Measurements from ENCODE around the gene SMIM10L2A. TPM values are rescaled to one million over a fixed set of nuclear protein-coding genes. Genes with fewer than 3 reads are reported as not detected.

The SMIM10L2A gene
- total and polyA plus RNA-seq, 2 donors (not counting 1 experiment from before 2014, with no cell fraction given), result 0.02 to 0.66 TPM

- no peak overlapping the region for H3K4me3 ChIP-seq (replicated peaks in 1 of 4; ENCODE audit: control extremely low read depth in 1 of 4, insufficient read depth in 1 of 4, low read depth in 3 of 4, low read length in 4 of 4)
- no peak for DNase-seq (ENCODE audit: low read depth in 2 of 2)
- no peak overlapping the region for H2AFZ ChIP-seq (ENCODE audit: low read length)
- H3K9ac ChIP-seq (ENCODE audit: insufficient read depth, low read length), result no peak overlapping the region
- H3K4me2 ChIP-seq (ENCODE audit: extremely low read depth, insufficient read depth, low read length), result no peak overlapping the region
- no peaks in the 10 kb centered on the region for H3K9me3 ChIP-seq (ENCODE audit: control insufficient read depth, insufficient read depth, low read depth, low read length)
- H3K36me3 ChIP-seq (ENCODE audit: control insufficient read depth, insufficient read depth, low read length), result no peaks in the 10 kb centered on the region
- H3K79me2 ChIP-seq (ENCODE audit: control insufficient read depth, insufficient read depth, low read length), result no peaks in the 10 kb centered on the region
- no peaks in the 10 kb centered on the region for H4K20me1 ChIP-seq (ENCODE audit: control insufficient read depth, extremely low read depth, insufficient read depth, low read length)
- no peaks in the 10 kb centered on the region for H3K27me3 ChIP-seq (ENCODE audit: control insufficient read depth, insufficient read depth, low read length)
- no peak overlapping the region for H3K27ac ChIP-seq (ENCODE audit: insufficient read depth, low read length)
- no peaks in the 10 kb centered on the region for H3K4me1 ChIP-seq (ENCODE audit: control insufficient read depth, extremely low read depth, insufficient read depth, low read length)
- TF ChIP-seq CTCF (conservative IDR thresholded peaks at IDR 0.05 in 1 of 2, IDR thresholded peaks at IDR 0.05 in 1 of 2; ENCODE audit: low read depth in 1 of 2, low read length in 2 of 2) (no peak), EZH2 (IDR thresholded peaks at IDR 0.05; ENCODE audit: low read length, missing control alignments) (no peak)
Measured at GRCh38 chrX:135435933-135436332, 14.2 kb downstream of the SMIM10L2A start.

- Histone ChIP-seq H3K9me3 (ENCODE audit: control insufficient read depth, insufficient read depth, low read depth, low read length) (no peaks in the 10 kb centered on the region), H3K27me3 (ENCODE audit: control insufficient read depth, insufficient read depth, low read length) (no peaks in the 10 kb centered on the region), H3K4me1 (ENCODE audit: control insufficient read depth, extremely low read depth, insufficient read depth, low read length) (no peaks in the 10 kb centered on the region), H4K20me1 (ENCODE audit: control insufficient read depth, extremely low read depth, insufficient read depth, low read length) (no peaks in the 10 kb centered on the region), H3K9ac (ENCODE audit: insufficient read depth, low read length) (no peak overlapping the region), H3K27ac (ENCODE audit: insufficient read depth, low read length) (no peak overlapping the region), H2AFZ (ENCODE audit: low read length) (no peak overlapping the region), H3K79me2 (ENCODE audit: control insufficient read depth, insufficient read depth, low read length) (no peaks in the 10 kb centered on the region), H3K4me2 (ENCODE audit: extremely low read depth, insufficient read depth, low read length) (no peak overlapping the region), H3K4me3 (replicated peaks in 1 of 4; ENCODE audit: control extremely low read depth in 1 of 4, insufficient read depth in 1 of 4, low read depth in 3 of 4, low read length in 4 of 4) (no peak overlapping the region), H3K36me3 (ENCODE audit: control insufficient read depth, insufficient read depth, low read length) (no peaks in the 10 kb centered on the region)
- TF ChIP-seq CTCF (conservative IDR thresholded peaks at IDR 0.05 in 1 of 2, IDR thresholded peaks at IDR 0.05 in 1 of 2; ENCODE audit: low read depth in 1 of 2, low read length in 2 of 2) (no peak), EZH2 (IDR thresholded peaks at IDR 0.05; ENCODE audit: low read length, missing control alignments) (no peak)
- DNase-seq (ENCODE audit: low read depth in 2 of 2), result no peak
Measured at GRCh38 chrX:135436456-135436855, 14.7 kb downstream of the SMIM10L2A start.

GRCh38 chrX:135436966-135437866, 15.5 kb downstream of the SMIM10L2A start:
- Histone ChIP-seq H4K20me1 (ENCODE audit: control insufficient read depth, extremely low read depth, insufficient read depth, low read length) (no peaks in the 10 kb centered on the region), H3K27ac (ENCODE audit: insufficient read depth, low read length) (no peak overlapping the region), H3K9me3 (ENCODE audit: control insufficient read depth, insufficient read depth, low read depth, low read length) (no peaks in the 10 kb centered on the region), H3K27me3 (ENCODE audit: control insufficient read depth, insufficient read depth, low read length) (no peaks in the 10 kb centered on the region), H2AFZ (ENCODE audit: low read length) (no peak overlapping the region), H3K4me3 (replicated peaks in 1 of 4; ENCODE audit: control extremely low read depth in 1 of 4, insufficient read depth in 1 of 4, low read depth in 3 of 4, low read length in 4 of 4) (no peak overlapping the region), H3K79me2 (ENCODE audit: control insufficient read depth, insufficient read depth, low read length) (no peaks in the 10 kb centered on the region), H3K4me1 (ENCODE audit: control insufficient read depth, extremely low read depth, insufficient read depth, low read length) (no peaks in the 10 kb centered on the region), H3K9ac (ENCODE audit: insufficient read depth, low read length) (no peak overlapping the region), H3K36me3 (ENCODE audit: control insufficient read depth, insufficient read depth, low read length) (no peaks in the 10 kb centered on the region), H3K4me2 (ENCODE audit: extremely low read depth, insufficient read depth, low read length) (no peak overlapping the region)
- DNase-seq (ENCODE audit: low read depth in 2 of 2), result no peak
- TF ChIP-seq CTCF (conservative IDR thresholded peaks at IDR 0.05 in 1 of 2, IDR thresholded peaks at IDR 0.05 in 1 of 2; ENCODE audit: low read depth in 1 of 2, low read length in 2 of 2) (no peak), EZH2 (IDR thresholded peaks at IDR 0.05; ENCODE audit: low read length, missing control alignments) (no peak)

Data from fibroblast of lung (primary cell).